ENCODE measurements around the gene MSI2.

The MSI2 gene

GRCh38 chr17:57720386-57721035, 464.2 kb downstream of the MSI2 start:
- no peak overlapping the region for H3K27ac ChIP-seq
- no peak for TF ChIP-seq CTCF (conservative IDR thresholded peaks at IDR 0.05)

DNA sequence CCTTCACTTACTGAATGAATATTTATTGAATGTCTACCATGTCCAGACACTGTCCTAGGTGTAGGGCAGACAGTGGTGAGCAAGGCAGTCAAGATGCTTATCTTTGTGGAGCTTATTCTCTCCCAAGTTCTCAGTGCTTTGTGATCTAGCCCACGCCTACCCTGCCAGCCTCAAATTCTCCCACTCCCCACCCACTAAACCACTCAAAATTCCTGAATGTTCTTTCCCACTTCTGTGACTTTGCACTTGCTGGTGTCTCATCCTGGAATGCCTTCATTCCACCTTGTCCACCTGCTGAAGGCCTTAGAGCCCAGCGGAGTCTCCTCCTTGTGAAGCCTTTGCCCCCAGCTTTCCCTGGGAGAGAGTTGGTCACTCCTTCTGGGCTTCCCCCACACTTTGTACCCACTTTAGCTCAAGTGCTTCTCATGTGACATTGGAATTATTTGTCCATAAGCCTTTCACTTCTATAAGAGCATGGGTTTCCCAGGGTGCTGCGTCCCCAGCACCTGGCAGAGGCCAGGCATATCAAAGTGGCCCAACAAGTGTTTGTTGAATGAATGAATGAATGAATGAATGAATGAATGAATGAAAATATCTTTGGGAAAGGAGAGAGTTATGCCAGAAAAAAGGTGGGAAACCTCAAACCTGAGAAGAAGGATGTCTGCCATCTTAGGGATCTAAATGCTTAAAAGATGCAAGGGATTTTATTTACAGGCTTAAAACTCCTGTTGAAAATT, 465.8 kb downstream of the MSI2 start:
- TF ChIP-seq CTCF (conservative IDR thresholded peaks at IDR 0.05), result no peak
- H3K27ac ChIP-seq, result no peak overlapping the region

GRCh38 chr17:57722704-57723043, 466.4 kb downstream of the MSI2 start:
- no peak overlapping the region for H3K27ac ChIP-seq
- no peak for TF ChIP-seq CTCF (conservative IDR thresholded peaks at IDR 0.05)

GRCh38 chr17:57723427-57724025, 467.2 kb downstream of the MSI2 start:
- no peak overlapping the region for H3K27ac ChIP-seq
- no peak for TF ChIP-seq CTCF (conservative IDR thresholded peaks at IDR 0.05)

DNA sequence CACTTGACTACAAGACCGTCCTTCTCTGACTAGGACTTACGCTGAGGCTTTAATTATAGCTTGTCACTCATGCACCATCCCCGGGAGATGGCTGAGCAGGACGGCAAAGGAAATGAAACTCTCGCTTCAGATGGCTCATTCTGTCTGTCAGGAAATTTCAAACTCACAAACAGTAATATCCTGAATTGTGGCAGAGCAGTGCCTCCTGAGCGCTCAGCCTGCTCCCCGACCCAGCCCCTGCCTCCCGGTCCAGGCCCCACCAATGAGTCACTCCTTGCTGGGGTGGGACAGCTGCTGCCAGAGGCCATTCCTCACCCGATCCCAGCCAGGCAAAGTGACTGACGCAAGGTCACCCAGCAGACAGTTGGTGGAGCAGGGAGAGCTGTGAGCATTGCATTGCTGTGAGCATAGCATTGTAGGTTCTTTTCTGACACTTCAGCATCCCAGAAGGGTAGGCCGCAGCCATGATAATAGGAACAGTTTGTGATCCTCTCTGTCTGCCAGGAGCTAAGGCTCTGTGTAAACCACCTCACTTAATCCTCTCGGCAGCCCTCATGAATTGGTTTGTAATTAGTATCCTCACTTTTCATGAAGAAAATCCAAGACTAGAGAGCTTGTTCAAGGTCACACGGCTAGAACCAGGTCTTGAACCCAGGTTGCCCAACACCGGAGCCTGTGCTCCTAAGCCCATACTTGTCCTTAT, 467.9 kb downstream of the MSI2 start:
- H3K27ac ChIP-seq, result no peak overlapping the region

DNA sequence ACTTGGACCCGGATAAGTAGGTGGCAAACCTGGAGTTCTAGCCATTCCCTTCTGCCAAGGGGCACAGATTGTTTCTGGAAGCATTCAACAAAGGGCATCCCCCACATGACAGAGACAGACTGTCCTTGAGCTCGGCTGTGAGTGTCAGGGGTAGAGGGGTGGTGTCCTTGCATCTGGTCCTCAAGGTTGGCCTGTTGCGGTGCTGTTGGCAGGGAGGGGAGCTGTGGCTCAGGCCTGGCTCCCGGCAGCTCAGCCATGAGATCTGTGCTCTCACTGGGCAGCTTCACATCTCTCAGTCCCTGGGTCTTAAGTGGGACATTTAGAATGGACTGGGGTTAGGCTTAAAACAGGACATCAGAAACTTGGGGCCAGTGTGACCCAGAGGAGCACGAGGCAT, 468.4 kb downstream of the MSI2 start:
- no peak for TF ChIP-seq CTCF (conservative IDR thresholded peaks at IDR 0.05)
- H3K27ac ChIP-seq, result no peak overlapping the region

More for the DNA sequence above, 467.9 kb downstream of the MSI2 start:
- TF ChIP-seq CTCF (conservative IDR thresholded peaks at IDR 0.05), result no peak

DNA sequence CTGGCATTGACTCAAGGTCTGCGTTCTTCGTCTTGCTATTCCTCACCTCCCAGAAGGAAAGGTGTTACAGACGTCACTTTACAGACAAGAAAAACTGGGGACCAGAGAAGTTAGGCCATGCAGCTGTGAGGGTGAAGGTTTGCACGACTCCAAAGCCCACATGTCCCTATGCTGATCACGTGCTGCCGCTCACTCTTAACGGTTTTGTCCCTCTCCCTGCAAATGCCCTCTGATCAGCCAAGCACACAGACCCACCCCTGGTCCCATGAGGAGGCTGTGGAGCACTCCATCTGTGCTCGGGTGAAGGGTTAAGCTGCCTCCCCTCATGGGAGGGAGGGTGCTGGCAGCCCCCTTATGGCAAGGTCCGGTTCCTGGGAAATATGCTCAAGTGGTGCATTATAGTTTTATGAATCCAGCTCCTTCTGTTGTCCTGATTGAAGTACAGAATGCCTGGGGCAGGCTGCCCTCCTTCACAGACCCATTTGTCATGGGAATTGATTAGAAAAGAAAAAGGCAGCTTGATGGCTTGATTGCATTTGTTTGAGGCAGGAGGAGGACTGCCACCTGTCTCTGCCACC, 470.0 kb downstream of the MSI2 start:
- H3K27ac ChIP-seq, result no peak overlapping the region
- no peak for TF ChIP-seq CTCF (conservative IDR thresholded peaks at IDR 0.05)

All from VCaP (cell line).